PC-9 (cell line): Measurements from ENCODE around the gene NFKBIA.

Source experiments
- EZH2 ChIP-seq: fragments of 200-600 bp; sonication (generic); IDR thresholded peaks from 2 replicates; pipeline ENCODE4 v1.8.0; 2017; ENCODE audit warnings: antibody characterized with exemption, low read depth
- TF ChIP-seq, protein P1 (sequence below): fragments of 200-600 bp; sonication (generic); conservative IDR thresholded peaks from 2 replicates; pipeline ENCODE4 v1.6.1; 2017; ENCODE audit warnings: mixed run types, antibody characterized with exemption, mild to moderate bottlenecking, moderate library complexity

DNA sequence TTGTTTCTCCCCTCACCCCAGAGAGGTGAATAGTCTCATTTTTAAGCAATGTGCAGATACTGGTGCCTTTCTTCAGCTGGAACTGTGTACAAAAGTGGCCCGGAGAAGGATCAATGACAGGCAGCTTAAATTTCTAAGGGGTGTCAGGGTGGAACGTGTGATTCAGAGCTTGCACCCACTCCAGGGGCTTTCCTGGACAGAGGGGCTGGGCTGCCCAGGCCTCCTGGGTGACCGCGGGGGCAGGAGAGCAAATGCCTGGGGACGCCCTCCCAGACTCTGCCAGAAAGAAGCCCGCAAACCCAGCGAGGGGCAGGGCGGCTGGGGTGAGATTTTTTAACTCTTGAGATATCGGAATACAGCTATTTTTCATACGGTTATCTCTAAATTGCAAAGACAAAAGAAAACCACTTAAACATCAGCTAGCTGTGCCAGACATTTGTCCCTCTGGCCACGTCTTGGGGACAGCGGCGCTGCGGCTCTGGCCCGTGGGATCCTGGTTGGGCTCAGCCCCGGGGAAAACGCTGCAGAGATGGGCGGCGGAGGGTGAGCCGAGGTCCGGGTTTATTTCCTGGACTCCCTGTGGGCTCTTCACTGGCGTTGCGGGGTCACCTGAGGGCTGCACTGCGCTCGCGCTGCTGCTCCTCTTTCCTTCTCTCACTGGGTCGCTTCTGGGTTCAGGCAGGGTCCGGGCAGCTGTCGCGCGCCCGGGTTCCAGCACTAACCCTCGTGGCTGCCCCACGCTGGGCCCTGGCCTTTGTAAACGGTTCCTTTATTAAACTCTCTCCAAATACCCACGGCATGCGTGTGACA, 35.8 kb downstream of the NFKBIA start:
- TF ChIP-seq, protein P1, sequence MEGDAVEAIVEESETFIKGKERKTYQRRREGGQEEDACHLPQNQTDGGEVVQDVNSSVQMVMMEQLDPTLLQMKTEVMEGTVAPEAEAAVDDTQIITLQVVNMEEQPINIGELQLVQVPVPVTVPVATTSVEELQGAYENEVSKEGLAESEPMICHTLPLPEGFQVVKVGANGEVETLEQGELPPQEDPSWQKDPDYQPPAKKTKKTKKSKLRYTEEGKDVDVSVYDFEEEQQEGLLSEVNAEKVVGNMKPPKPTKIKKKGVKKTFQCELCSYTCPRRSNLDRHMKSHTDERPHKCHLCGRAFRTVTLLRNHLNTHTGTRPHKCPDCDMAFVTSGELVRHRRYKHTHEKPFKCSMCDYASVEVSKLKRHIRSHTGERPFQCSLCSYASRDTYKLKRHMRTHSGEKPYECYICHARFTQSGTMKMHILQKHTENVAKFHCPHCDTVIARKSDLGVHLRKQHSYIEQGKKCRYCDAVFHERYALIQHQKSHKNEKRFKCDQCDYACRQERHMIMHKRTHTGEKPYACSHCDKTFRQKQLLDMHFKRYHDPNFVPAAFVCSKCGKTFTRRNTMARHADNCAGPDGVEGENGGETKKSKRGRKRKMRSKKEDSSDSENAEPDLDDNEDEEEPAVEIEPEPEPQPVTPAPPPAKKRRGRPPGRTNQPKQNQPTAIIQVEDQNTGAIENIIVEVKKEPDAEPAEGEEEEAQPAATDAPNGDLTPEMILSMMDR: no peak
- no peak for TF ChIP-seq EZH2
